NCI-H146 (cell line): Measurements from ENCODE around the gene TMEM201.
"Not testable (repeated sequence)": the region's sequence is repeated elsewhere in the genome, so short reads cannot be mapped to it uniquely, and the experiment has no call there.

Experiments
- DNase-seq: peaks from one replicate; lab custom pipeline; 2025; lab: John Stamatoyannopoulos, UW

Gene TMEM201

GRCh38 chr1:9588551-9589143 lies at the start of gene TMEM201:
TSS of gene TMEM201 (plus strand) at chr1:9588911. CDS start at chr1:9588931, 20 bp downstream.
- peak; percentile 83 for DNase-seq

GRCh38 chr1:9539165-9539828 lies 49.4 kb upstream of the TMEM201 start, which contains the start of gene SLC25A33:
TSS of gene SLC25A33 (plus strand) at chr1:9539465. CDS start at chr1:9539692, 227 bp downstream.
- peak; percentile 91 for DNase-seq

- peak; percentile 50 for DNase-seq
Measured at GRCh38 chr1:9539829-9540550, 48.7 kb upstream of the TMEM201 start.

GRCh38 chr1:9542430-9542829 lies 46.3 kb upstream of the TMEM201 start:
- no peak for DNase-seq

- no peak for DNase-seq
Measured at GRCh38 chr1:9544926-9545325, 43.8 kb upstream of the TMEM201 start.

- no peak for DNase-seq
Measured at GRCh38 chr1:9549955-9550546, 38.7 kb upstream of the TMEM201 start.

- no peak for DNase-seq
Measured at GRCh38 chr1:9551984-9552383, 36.7 kb upstream of the TMEM201 start.

GRCh38 chr1:9553736-9554144 lies 35.0 kb upstream of the TMEM201 start:
- no peak for DNase-seq

GRCh38 chr1:9555942-9556341 lies 32.8 kb upstream of the TMEM201 start:
- DNase-seq, result no peak

GRCh38 chr1:9557624-9558023 lies 31.1 kb upstream of the TMEM201 start:
- DNase-seq, result no peak

GRCh38 chr1:9558271-9558945 lies 30.3 kb upstream of the TMEM201 start:
- no peak for DNase-seq

- DNase-seq, result no peak
Measured at GRCh38 chr1:9558946-9559545, 29.7 kb upstream of the TMEM201 start.

GRCh38 chr1:9559673-9560072 lies 29.0 kb upstream of the TMEM201 start:
- no peak for DNase-seq

GRCh38 chr1:9560090-9560489 lies 28.6 kb upstream of the TMEM201 start:
- DNase-seq, result not testable (repeated sequence)

- DNase-seq, result peak; percentile 39
Measured at GRCh38 chr1:9561429-9561828, 27.3 kb upstream of the TMEM201 start.

GRCh38 chr1:9569267-9569666 lies 19.4 kb upstream of the TMEM201 start:
- no peak for DNase-seq

GRCh38 chr1:9570886-9571529 lies 17.7 kb upstream of the TMEM201 start:
- DNase-seq, result not testable (repeated sequence)

GRCh38 chr1:9573723-9574122 lies 15.0 kb upstream of the TMEM201 start:
- DNase-seq, result no peak

- no peak for DNase-seq
Measured at GRCh38 chr1:9575486-9575885, 13.2 kb upstream of the TMEM201 start.

- DNase-seq, result no peak
Measured at GRCh38 chr1:9576903-9577302, 11.8 kb upstream of the TMEM201 start.

- DNase-seq, result no peak
Measured at GRCh38 chr1:9577423-9577822, 11.3 kb upstream of the TMEM201 start.
